ENCODE results near the gene MBOAT1.

The MBOAT1 gene

DNA sequence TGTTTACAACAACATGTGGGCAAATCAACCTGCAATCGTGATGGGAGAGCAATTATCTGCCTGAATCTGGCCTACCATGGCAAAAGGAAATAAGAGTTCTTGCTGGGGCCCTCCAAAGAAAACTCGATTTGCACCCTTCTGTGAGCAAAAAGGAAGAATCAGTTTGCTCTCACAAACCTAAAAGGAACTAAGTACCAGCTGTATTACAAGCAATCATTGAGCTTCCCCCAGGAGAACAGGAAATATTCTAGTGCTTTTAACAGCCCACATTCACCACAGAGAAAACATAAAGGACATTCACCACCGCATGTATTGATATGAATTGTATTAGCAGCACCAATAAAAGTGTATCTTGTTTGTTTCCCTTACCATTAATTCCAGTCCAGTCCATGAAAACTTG, 75.0 kb downstream of the MBOAT1 start:
- no peak for DNase-seq (ENCODE audit: low read depth, low spot score)

DNA sequence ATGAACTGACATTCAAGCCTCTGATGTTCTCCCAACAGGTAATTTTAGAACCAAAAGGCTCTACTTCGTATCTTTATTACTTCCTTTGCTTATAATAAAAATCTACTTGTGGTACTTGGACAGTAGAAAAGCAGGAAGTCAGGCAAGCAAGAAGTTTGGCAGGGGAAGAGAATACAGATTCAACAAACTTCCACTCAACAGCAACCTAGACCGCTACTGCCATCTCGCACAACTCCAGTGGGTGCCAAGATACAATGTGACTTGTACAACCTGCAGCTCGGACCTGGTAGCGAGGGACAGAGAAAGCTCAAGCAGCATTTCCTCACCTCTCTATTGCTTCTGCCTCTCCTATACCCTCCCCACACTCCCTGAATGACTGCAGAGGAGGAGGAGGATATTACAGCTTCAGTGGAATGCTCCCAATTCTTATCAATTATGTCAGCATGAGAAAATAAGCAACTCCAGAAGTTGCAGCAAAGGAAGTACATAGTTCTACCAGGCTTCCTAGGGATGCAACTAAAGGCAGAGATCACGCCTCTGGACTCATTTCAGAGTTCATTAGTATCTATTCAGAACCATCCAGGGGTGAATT, 76.5 kb downstream of the MBOAT1 start:
- no peak for DNase-seq (ENCODE audit: low read depth, low spot score)

DNA sequence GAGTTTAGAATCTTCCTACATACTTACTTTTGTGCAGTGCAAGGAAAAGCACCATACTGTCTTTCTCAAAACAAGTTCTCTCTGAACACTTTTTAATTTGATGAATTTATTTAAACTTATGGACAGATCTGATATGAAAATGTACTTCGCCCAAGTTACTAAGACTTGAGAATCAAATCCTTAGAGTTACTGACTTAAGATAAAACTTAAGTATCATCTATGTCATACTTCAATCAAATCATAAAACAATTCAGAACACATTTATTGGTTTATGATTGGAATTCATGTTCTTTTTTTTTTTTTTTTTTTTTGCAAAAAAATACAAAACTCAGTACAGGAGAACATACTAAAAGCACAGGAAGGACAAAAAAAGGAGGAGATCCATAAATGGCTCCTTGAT, 77.7 kb downstream of the MBOAT1 start:
- DNase-seq (ENCODE audit: low read depth, low spot score): no peak

DNA sequence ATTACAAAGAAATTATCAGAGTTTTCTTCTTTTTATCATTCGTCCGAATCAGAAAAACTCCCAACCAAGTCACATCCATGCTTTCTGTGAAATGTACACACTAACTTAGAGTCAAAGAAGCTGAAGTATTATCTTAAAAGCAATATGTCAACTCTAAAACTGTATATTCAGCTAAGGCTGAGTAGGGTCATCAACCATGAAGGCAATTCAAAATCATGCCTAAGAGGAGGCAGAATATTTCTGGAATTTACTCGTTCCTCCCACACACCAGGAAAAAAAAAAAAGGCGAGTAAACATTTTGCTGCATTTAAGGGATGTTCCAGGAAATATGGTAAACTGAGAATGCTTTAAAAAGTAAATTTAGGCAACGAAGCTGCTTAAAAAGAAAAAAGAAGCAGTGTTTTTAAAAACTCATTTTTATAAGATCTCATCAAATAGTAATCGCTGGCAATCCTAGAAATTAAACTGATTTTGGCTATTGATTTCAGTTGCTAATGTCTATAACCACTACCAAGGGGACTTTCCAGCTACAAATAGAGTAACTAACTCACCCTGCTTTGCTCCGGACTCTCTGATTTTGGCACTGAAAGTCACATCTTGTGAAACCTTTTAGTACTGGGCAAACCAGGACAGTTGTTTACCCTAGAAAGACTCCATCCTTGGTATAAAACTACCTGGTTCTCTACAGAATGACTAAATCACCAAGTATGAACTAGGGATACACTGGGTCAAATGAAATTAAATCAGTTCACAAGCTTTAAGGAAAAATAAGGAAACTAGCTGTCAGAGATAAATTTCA, 82.8 kb downstream of the MBOAT1 start:
- no peak for DNase-seq (ENCODE audit: low read depth, low spot score)

DNA sequence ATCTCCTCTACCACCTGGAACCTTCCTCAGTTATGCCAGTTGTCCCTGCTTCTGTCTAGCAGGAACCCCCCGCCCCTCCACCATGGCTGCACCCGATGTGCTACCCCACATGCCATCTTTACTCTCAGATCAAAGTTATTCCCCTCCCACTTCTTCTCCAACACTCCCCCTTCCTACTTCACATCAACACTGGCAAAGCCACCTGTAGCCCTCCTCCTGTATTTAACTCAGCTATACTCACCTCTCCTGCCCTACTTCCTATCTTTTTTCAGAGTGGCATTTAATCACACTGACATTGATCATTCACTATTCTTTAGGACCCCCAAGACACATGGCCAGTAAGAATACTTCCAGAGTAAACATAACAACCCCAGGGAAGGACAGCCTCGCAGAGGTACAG, 84.3 kb downstream of the MBOAT1 start:
- DNase-seq (ENCODE audit: low read depth, low spot score): no peak

DNA sequence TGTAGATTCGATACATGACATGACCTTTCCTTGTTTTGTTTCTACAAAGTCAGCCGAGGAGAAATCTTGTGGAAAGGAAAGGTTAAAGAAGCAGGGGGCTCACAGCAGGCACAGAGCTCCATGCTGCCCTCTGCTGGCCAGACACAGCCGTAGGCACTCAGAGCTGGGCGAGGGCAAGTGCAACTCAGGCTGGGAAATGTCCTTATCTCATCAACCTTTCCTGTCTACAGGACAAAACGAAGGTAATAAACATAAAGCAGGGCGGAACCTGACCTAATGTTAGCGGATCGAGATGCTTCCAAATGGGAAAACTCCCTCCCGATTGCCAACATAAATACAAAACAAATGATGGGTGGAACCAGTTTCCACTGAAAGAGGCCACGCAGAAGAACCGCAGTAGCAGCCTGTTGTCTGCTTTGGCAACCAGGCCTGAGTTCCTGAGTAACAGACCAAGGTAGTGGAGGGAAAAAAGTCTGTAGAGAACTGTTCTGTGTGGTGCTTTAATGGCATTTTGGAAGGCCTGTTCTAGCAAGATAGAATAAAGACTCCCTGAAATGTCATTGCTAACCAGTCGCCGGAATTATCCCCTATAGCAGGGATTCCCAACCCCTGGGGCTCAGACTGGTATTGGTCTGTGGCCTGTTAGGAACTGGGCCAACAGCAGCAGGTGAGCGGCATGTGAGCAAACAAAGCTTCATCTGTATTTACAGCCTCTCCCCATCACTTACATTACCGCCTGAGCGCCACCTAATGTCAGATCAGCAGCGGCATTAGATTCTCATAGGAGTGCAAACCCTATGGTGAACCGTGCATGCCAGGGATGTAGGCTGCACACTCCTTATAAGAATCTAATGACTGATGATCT, 85.2 kb downstream of the MBOAT1 start:
- DNase-seq (ENCODE audit: low read depth, low spot score): peak; percentile 3

DNA sequence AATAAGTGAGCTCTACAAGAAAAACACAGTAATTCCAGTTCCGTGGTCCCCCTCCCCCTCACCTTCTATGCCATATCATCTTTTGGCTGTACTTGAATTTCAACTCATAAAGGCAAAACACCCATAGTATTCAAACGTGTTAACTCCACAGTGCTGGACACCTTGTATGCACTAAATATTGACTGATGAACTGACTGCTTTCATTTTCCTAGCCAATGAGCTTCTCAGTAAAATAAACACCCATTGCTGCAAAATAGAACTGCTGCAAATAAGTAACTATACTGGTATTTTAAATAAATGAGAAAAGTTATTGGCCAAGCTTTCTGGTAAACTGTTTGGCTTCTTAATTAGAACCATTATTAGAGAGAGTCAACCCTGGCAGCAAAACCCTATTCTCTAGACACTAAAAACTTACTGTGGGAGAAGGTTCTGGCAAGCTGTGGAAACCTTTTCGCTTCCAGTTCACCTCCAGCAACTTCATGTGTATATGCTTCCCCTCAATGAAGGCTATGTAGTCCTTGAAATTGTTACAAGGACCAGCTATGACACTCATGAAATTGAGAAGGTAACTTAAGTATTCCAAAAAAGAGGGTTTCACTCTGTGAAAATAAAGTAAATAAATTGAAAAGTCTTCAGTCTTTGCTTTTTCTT, 86.0 kb downstream of the MBOAT1 start:
- DNase-seq (ENCODE audit: low read depth, low spot score): no peak

DNA sequence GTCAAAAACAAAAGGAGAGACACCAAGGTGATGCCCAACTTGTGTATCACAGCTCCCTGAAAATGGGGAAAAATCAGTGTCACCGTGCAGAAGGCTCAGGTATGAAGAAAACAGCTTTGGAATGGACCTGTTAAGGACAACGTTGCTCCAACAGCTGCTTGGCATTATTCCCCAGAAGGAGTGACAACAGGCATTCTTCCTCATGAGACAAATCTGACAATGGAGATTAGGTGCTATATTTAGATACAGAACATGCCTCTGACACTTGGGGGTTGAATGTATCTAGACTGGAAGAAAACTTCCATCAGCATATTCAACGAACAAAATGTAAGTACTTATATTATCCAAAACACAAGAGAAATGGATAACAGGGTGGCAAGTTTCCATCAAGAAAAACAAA, 87.7 kb downstream of the MBOAT1 start:
- no peak for DNase-seq (ENCODE audit: low read depth, low spot score)

DNA sequence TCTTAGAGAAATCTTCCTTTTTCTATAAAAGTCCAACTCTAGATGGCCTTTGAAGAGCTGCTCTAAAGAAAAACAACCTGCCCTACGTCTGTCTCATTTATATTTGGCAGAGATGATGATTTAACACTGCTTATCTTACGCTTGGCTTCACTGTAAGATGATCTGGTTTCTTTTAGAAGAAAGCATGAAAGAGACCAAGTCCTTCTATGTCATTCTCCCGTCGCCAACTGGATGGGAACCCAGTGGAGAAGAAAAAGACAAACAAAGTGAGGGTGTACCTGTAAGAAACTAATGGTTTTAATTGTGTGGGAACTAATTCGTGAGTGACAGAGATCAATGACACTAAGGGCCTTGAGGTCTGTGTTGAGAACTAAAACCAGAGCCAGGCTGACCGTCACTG, 92.8 kb downstream of the MBOAT1 start:
- no peak for DNase-seq (ENCODE audit: low read depth, low spot score)

DNA sequence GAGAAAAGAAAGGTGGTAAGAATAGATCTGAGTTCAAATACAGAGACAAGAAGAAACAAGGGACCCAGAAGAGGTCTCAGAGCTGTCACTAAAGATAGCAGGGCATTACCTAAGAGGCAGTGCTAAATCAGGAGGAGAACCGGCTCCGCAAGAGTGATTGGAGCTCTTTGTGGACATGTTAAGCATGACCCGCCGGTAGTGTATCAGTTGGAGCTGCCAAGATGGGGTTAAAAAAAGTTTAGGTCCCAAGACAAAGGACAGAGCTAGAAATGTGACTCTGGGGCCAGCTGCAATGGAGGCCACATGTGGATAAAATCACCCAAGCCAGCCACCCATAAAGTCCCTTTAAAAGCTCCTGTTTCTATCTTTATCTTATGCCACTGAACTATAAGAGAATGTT, 93.4 kb downstream of the MBOAT1 start:
- DNase-seq (ENCODE audit: low read depth, low spot score): no peak

DNA sequence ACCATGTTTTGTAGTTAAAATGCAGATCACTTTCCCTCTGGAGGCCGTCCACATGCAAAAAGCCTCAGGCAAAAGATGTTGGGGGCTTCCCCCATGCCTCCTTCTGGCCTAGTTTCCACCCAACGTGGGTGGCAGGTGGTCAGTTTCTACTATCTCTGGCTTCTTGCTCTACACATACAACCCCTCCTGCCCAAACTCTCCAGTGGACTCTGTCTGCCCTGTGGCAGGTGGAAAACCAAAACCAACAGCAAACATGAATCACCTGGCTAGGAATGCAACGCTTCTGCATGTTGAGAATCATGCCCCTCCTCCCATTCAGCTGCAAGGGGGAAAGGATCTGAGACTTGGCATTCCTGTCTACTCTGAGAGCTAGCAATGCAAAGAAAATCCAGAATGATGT, 94.8 kb downstream of the MBOAT1 start:
- DNase-seq (ENCODE audit: low read depth, low spot score): no peak

DNA sequence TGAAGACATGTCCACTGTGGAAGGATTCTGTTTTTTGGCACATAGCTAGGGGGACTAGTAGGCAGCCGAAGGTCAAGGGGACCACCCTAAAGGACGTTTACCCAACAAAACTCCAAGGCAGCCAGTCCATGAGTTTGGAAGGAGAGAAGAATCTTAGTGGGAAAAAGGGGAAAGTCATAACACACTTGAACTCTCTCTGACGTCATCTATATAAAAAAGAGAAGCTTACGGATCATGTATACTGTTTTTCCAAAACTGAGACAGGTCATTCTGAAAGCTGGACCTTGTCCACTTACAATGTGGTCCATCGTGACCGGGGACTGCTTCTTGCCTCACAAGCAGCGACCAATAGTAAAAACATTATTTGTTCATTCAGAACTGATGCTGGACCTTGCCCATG, 95.5 kb downstream of the MBOAT1 start:
- no peak for DNase-seq (ENCODE audit: low read depth, low spot score)

DNA sequence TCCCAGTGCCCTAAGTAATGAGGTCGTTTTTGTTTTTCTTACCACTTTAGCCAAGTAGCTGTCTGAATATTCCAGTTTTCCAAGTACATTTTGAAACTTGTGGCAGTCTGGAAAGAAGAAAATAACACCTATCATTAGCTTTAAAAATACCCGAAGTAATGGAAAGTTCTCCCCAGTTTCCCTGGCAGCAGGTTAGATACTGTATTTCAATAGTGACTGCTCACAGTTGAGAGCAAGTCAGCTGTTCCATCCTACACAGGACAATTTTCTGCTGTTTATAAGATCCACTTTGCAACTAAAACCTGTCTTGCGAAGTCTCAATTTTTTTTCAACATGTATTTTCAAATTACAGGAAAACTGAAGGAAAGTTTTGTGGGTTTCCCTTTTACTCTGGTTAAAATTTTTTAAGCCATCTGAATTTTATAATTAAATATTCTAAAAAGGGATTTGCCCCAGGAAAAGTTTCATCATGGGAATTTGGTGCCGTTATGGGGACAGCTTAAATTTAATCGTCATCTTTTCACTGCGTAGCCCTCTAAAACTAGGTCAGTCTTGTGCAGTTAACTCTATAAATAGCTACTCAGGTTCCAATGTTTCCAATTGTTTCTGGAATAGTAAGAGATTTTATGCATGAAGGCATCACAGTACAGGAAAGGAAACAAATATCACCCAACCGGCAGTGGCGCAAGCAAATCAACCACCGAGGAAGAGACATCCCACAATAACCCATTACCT, 96.9 kb downstream of the MBOAT1 start:
- no peak for DNase-seq (ENCODE audit: low read depth, low spot score)

DNA sequence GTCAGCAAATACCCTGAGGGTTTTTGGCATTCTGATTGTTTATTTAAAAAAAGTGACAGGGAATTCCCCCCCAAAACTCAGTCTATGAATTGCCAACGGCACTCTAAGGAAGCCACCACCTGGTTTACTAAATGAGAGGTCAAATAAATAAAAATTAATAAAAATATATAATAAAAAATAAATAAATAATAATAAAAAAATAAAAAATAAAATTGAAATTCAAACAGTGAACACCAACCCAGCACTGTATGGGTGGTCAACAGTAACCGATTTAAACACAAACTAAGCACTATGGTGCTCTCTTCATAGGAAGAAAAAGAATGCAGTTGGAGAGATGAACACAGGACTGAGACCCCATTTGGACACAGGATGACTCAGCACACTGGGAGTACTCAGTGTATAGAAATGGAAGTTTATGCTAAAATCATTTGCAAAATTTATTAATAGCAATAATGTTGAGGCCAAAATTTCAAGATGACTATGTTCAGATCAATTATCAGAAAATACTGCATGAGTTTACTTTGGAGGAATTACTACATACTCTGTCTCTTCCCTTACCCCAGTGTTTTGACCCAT, 98.5 kb downstream of the MBOAT1 start:
- no peak for DNase-seq (ENCODE audit: low read depth, low spot score)

DNA sequence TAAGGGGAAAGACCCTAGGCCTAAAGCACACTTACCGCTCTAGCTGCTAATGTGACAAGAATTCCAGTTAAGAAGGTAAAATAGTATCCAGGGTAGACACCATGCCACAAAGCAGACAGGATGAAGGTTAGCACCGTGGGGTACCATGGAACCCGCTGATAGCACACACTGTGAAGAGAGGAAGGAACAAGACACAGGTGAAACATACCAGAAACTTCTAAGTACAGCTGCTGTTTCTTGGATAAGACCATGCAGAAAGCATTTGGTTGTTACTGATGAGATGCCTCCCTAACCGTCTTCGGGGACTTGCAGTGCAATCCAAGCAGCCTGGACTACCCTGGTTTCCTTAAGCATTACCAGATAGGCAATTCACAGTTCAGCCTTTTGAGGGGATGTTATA, 99.4 kb downstream of the MBOAT1 start:
- no peak for DNase-seq (ENCODE audit: low read depth, low spot score)

DNA sequence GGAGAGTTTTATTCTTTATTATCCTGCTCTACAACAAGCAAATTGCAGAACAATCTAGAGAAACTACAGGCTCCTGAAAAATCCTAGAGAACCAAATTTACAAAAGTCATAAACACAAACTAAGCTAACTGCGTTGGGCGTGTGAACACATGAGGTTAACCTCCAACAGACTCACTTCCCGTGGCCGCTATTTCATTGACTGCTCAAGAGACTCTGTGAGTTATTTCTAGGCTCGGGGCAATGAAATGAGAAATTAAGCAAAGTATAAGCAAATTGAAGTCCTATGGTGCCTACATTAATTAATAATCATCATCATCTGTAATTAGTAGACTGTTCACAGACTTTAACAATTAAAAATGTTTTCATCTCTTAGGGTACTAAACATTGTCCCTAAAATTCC, 100.0 kb downstream of the MBOAT1 start:
- no peak for DNase-seq (ENCODE audit: low read depth, low spot score)

DNA sequence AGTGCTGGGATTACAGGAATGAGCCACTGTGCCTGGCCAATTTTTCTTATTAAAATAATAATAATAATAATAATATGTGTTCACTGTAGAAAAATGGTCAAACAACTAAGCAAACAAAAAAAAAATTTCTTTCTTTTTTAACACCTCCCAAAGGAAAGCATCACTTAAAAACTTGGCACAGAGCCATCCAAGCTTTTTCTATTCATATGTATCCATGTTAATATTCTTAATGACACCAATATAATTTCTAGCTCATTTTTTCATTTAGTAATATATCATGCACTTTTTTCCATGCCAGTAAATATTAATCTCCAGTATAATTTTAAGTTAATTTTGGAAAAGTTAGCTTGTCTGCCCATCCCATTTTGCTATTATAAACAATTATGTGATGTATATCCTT, 101.8 kb downstream of the MBOAT1 start:
- no peak for DNase-seq (ENCODE audit: low read depth, low spot score)

DNA sequence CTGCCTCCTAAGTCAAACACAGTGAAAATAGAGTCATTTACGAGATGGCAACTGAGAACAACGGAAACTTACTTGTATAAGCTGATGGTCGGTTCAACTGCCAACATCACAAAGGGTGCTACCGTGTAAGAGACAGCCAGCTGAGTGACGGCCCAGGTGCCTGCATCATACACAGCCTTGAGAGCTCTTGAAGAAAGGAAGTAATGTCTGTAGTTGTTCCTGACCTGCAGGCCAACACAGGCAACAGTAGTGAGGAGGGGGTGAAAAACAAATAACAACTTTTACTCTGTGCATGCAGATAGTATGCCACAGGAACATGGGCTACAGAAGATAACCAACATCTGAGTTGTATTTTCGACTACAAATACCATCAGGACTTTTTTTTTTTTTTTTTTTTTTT, 102.7 kb downstream of the MBOAT1 start:
- no peak for DNase-seq (ENCODE audit: low read depth, low spot score)

DNA sequence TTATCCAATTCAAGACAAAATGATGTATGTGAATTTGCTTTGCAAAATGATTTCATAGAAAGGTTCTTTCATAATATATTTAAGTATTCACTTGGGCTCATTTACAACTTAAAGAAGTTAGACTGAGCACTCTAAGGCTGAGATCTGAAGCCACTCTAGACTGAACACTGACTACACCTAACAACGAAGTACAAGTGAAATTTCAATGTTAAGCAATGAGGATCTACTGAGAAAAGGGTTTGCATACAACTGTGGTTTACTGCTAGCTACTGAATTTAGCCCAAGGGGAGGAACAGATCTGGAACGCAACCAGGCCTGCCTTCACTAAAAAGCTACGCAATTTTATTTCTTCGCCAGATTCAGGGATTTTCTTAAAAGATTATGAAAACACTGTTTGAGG, 106.4 kb downstream of the MBOAT1 start:
- no peak for DNase-seq (ENCODE audit: low read depth, low spot score)

DNA sequence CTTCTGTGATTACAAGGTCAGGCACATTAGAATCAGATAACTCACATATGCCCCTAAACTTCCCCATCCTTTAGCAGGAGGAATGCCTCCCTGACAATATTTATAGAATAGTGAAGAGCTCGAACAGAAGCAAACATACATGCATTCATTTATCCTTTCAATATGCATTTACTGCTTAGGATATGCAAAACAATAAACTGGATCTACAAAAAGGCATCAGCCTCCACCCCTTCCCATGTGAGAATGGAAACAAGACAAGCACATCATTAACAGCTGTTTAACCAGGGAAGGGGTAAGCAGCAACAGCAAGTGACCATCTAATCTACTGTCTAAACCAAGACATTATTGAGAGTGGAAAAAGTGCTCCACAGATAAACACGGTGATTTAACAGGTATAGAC, 107.6 kb downstream of the MBOAT1 start:
- DNase-seq (ENCODE audit: low read depth, low spot score): no peak

DNA sequence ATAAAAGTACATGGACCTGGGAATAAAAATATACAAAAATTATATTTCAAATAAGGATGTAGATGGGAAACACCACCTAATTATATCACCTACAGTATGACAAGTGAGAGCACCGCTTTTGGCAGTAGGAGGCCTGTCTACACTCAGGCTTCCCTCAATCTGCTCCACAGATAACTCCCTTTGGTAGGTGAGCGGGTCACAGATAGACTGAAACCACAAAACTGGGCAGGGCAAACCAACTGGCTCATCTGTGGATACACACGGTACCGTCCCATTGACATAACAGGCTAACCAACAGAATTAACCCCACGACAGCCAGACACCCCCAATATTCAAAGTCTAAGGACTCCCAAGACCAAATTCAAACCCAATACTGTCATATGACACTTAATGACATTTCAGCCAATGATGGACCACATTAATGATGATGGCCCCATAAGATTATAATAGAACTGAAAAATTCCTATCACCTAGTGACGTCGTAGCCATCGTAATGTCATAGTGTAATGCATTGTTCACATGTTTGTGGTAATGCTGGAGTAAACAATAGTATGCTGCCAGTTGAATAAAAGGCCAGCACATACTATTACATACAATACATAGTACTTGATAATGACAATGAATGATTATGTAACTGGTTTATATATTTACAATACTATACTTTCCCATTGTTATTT, 109.7 kb downstream of the MBOAT1 start:
- DNase-seq (ENCODE audit: low read depth, low spot score): no peak

All from brain pericyte (primary cell).